Stomach (tissue), 9 donors: ENCODE data around the gene SH2B2. TPM values are rescaled to one million over a fixed set of nuclear protein-coding genes. Genes with fewer than 3 reads are reported as not detected.

Source experiments
- DNase-seq, 2 donors: peaks; one replicate each; pipeline versions ENCODE4 v3.0.0 to v3.0.0-alpha.2; 2013 to 2019
- H3K27ac ChIP-seq, 5 donors: fragments of 200-600 bp in 4 of 5; sonication (generic) in 4 of 5; one replicate each; pipeline ENCODE4 v1.5.1; 2013 to 2019; ENCODE audit warnings: mild to moderate bottlenecking in 1 of 5, moderate library complexity in 1 of 5
- H3K27me3 ChIP-seq, 3 donors: fragments of 200-600 bp; sonication (generic); one replicate each; pipeline ENCODE4 v1.5.1; 2017 to 2019; ENCODE audit warnings: mixed run types in 1 of 3
- H3K36me3 ChIP-seq, 4 donors: fragments of 200-600 bp; sonication (generic); 1 replicate in 3 of 4; 2 replicates in 1 of 4; pipeline ENCODE4 v1.5.1; 2016 to 2019
- H3K4me1 ChIP-seq, 4 donors: fragments of 200-600 bp; sonication (generic); one replicate each; pipeline ENCODE4 v1.5.1; 2016 to 2019
- H3K4me3 ChIP-seq, 4 donors: fragments of 200-600 bp; sonication (generic) in 3 of 4; one replicate each; pipeline ENCODE4 v1.5.1; 2016 to 2019; ENCODE audit warnings: mild to moderate bottlenecking in 1 of 4
- H3K9me3 ChIP-seq, 4 donors: fragments of 200-600 bp; sonication (generic); one replicate each; pipeline ENCODE4 v1.5.1; 2016 to 2019
- EP300 ChIP-seq: sonication (generic); formaldehyde crosslinking; IDR thresholded peaks from one replicate; pipeline ENCODE4 v1.6.1; 2017; ENCODE audit warnings: antibody characterized with exemption
- POLR2A ChIP-seq, 4 donors: fragments of 450-650 bp; IDR thresholded peaks; one replicate each; pipeline ENCODE4 v1.6.1; 2016; ENCODE audit warnings: antibody characterized with exemption in 4 of 4, control low read depth in 2 of 4, mild to moderate bottlenecking in 1 of 4, moderate library complexity in 1 of 4
- POLR2AphosphoS5 ChIP-seq, 3 donors: sonication (generic); formaldehyde crosslinking; IDR thresholded peaks; one replicate each; pipeline ENCODE4 v1.6.1; 2016; ENCODE audit warnings: antibody characterized with exemption in 3 of 3
- WGBS, 5 donors: extraction: QIAGEN DNeasy Blood & Tissue Kit in 3 of 5; methylation state at CpG; one replicate each; pipeline versions ENCODE4 v1.1.5 to v1.1.7; 2013 to 2018; 5-methylcytosine and 5-hydroxymethylcytosine counted together
- intact Hi-C: fragments of 100-400 bp; cut with DNase I; formaldehyde crosslinking; loops from one replicate; pipeline ENCODE4 v1.15.1; 2023; ENCODE audit warnings: low total_unique reads
- polyA plus RNA-seq, 3 donors: library from polyadenylated mRNA; stranded (reverse); fragments of 200-250 nt; gene quantifications; one replicate each; pipeline ENCODE4 v1.2.3, GENCODE V29; 2013
- total RNA-seq, 5 donors: library from RNA; depleted of rRNA; stranded (reverse); fragments of >200 nt; gene quantifications; one replicate each; pipeline versions ENCODE4 v1.1.0 to v1.2.3, GENCODE V29; 2014 to 2016
- TF ChIP-seq, protein P1 (sequence below), 7 experiments: fragments of 450-650 bp in 4 of 7; fragments of 200-600 bp in 3 of 7; sonication (generic) in 3 of 7; IDR thresholded peaks; one replicate each; pipeline ENCODE4 v1.5.1; 2016 to 2019; ENCODE audit warnings: antibody characterized with exemption in 7 of 7, control low read depth in 2 of 7, mild to moderate bottlenecking in 1 of 7
- donor health status: healthy with polysubstance abuse.
- donor health status: Bipolar disorder and iron deficiency.
- donor health status: healthy.

The SH2B2 gene
- total and polyA plus RNA-seq, 8 donors = 0.37 to 11.1 (median 2.7) TPM; not detected in 1

DNA sequence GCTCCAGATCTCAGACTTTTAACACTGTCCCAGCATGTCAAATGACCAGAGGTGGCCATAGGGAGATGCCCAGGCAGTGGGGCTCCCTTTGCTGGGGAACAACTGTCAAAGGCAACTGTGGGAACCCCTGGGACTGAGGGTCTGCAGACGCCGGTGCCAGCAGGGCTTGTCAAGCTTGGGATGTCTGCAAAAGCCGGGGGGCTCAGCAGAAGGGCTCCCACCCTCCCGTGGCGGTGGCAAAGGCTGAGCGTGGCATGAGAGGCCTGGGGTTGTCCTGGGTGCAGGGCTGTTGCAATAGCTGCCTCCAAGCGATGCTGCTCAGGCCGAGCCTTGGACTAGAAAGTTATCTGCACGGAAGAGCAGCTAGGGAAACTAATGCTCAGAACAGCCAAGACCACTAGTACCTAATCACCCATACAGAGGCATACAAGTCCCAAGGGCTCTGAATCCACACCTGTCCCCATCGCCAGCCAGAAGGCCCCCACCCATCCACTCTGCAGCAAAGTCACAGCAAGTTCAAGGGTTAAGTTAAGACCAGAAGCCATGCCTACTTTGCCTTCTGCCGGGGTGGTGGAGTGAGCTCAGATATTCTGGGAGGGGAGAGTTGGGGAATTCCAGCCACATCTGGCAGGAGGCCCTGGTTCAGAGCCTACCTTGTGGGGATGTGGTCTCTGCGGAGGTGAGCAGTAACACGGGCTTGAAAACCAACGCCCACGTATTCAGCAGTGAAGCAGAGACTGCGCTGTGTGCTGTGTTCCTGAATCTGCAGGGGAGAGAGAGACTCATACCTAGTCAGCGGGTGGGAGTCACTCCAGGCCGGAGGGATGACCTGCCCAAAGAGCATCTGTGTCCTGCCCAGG is 4.6 kb downstream of the SH2B2 start:
- H3K9me3 ChIP-seq = no peaks in the 10 kb centered on the region
- no peak overlapping the region for H3K4me3 ChIP-seq
- H3K4me1 ChIP-seq = peaks cover 7 to 25% (median 21%) of the 10 kb centered on the region in 4 donors
- H3K27me3 ChIP-seq = peaks cover 0 to 29% (median 0%) of the 10 kb centered on the region in 3 donors
- no peak for DNase-seq
- intact Hi-C loops = no loop called here
- no peak overlapping the region for H3K27ac ChIP-seq
- TF ChIP-seq, protein P1, sequence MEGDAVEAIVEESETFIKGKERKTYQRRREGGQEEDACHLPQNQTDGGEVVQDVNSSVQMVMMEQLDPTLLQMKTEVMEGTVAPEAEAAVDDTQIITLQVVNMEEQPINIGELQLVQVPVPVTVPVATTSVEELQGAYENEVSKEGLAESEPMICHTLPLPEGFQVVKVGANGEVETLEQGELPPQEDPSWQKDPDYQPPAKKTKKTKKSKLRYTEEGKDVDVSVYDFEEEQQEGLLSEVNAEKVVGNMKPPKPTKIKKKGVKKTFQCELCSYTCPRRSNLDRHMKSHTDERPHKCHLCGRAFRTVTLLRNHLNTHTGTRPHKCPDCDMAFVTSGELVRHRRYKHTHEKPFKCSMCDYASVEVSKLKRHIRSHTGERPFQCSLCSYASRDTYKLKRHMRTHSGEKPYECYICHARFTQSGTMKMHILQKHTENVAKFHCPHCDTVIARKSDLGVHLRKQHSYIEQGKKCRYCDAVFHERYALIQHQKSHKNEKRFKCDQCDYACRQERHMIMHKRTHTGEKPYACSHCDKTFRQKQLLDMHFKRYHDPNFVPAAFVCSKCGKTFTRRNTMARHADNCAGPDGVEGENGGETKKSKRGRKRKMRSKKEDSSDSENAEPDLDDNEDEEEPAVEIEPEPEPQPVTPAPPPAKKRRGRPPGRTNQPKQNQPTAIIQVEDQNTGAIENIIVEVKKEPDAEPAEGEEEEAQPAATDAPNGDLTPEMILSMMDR (IDR thresholded peaks at IDR 0.05) = no peak
- TF ChIP-seq EP300 = no peak
- no peak for TF ChIP-seq POLR2AphosphoS5 (IDR thresholded peaks at IDR 0.05)
- TF ChIP-seq POLR2A (IDR thresholded peaks at IDR 0.05) = no peak
- H3K36me3 ChIP-seq = no peaks in the 10 kb centered on the region
- WGBS, 5 donors = 68 to 74% (median 70%) methylated on average over 18 of the region's 18 CpGs

DNA sequence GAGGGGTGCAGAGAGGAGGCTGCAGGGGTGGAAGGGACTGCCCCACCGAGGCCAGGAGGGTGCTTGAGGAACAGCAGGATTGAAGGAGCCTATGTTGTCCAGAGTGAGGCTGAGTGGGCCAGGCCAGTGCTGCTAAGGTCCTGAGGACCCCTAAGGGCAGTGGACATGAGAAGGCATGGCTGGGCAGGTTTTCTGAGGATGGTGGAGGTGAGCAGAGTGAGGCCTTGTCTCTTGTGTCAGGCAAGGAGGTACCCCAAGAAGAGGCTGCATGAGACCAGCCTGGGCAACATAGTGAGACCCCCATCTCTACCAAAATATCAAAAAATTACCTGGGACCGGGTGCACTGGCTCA is 5.2 kb downstream of the SH2B2 start:
- no peak overlapping the region for H3K27ac ChIP-seq
- H3K36me3 ChIP-seq = no peaks in the 10 kb centered on the region
- no peak for DNase-seq
- intact Hi-C loops = no loop called here
- H3K4me3 ChIP-seq = no peak overlapping the region
- H3K9me3 ChIP-seq = no peaks in the 10 kb centered on the region
- H3K27me3 ChIP-seq = peaks cover 0 to 29% (median 0%) of the 10 kb centered on the region in 3 donors
- peaks cover 6 to 23% (median 20%) of the 10 kb centered on the region in 4 donors for H3K4me1 ChIP-seq
- TF ChIP-seq POLR2A (IDR thresholded peaks at IDR 0.05) (no peak), POLR2AphosphoS5 (IDR thresholded peaks at IDR 0.05) (no peak), EP300 (no peak)
- TF ChIP-seq, protein P1 (IDR thresholded peaks at IDR 0.05) = no peak
- 76 to 85% (median 76%) methylated on average over 2 of the region's 2 CpGs for WGBS, 5 donors

DNA sequence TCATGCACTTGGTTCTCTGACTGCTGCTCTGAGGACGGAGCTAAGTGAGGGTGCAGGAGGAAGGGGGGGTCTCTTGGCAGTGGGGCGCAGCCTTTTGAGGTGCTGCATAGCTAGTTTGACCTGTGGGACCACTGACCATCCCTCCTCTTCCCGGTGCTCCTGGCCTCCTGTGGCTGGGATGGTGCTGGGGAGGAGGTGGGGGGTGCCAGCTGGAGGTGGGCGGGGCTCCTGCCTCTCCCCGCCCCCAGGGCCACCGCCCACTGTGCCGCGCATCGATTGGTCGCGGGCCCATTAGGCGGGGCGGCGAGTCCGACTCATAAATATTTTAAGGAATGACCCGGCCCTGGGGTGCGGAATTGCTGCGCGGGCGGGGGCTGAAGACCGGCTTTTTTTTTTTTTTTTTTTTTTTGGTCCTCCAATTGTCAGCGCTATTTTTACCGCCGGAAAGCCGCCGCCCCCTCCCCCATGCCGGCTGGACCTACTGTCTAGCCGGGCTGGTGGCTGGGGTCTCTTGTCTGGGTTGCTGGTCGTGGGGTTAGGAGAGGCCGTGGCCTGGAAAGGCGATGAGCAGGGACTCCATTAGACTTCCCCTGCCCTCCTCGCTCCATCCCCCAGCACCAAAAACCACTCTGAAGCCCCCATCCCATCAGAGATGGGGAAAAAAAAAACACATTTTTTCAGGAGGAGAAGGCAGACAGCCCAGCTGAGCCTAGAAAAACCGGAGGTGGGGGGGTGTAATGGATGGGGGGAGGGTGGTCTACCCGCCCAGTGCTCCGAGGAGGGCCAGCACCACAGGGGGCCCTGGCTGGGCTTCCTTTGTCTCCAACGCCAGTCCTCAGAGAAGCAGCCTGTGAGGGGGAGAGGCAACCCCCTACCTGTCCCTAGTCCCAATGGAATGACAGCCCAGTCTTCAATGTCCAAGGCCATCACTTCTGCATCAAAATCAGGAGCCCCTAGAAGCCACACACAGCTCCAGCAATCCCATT is 6.4 kb downstream of the SH2B2 start:
- intact Hi-C loops = no loop called here
- H3K27me3 ChIP-seq = peaks cover 0 to 27% (median 0%) of the 10 kb centered on the region in 3 donors
- TF ChIP-seq POLR2AphosphoS5 (IDR thresholded peaks at IDR 0.05) (no peak), EP300 (no peak), POLR2A (IDR thresholded peaks at IDR 0.05) (no peak)
- TF ChIP-seq, protein P1 (IDR thresholded peaks at IDR 0.05) = no peak
- H3K27ac ChIP-seq = no peak overlapping the region
- peaks cover 1 to 10% (median 9%) of the 10 kb centered on the region in 4 donors for H3K4me1 ChIP-seq
- no peak overlapping the region for H3K4me3 ChIP-seq
- no peaks in the 10 kb centered on the region for H3K36me3 ChIP-seq
- WGBS, 5 donors = 30 to 36% (median 31%) methylated on average over 24 to 36 of the region's 36 CpGs
- DNase-seq = no peak
- no peaks in the 10 kb centered on the region for H3K9me3 ChIP-seq

DNA sequence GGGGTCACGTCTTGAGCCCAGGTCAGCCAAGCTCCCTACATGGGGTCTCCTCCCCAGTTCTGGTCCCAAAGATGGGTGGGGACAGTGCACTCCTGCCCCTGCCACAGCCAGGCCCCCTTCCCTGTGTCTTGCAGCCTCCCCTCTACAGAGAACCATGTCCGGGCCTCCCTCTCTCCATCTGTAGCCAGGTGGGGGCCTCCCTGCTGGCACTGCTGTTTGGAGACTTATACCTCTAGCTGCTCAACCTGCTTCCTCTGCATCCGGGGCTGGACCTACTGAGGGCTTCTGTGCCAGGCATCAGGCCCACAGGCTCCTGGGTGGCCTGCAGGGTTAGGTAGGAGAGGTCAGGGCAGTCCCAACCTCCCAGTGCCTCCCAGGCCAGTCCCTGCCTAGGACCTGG is 7.9 kb downstream of the SH2B2 start:
- intact Hi-C loops = no loop called here

More for the DNA sequence above, 7.9 kb downstream of the SH2B2 start:
- peaks cover 0 to 40% (median 0%) of the 10 kb centered on the region in 3 donors for H3K27me3 ChIP-seq
- H3K9me3 ChIP-seq = no peaks in the 10 kb centered on the region
- H3K4me3 ChIP-seq = no peak overlapping the region
- WGBS, 5 donors = 86 to 93% (median 90%) methylated on average over 2 to 3 of the region's 3 CpGs
- no peak for DNase-seq
- TF ChIP-seq, protein P1 (IDR thresholded peaks at IDR 0.05) = no peak
- TF ChIP-seq EP300 (no peak), POLR2A (IDR thresholded peaks at IDR 0.05) (no peak), POLR2AphosphoS5 (IDR thresholded peaks at IDR 0.05) (no peak)
- H3K27ac ChIP-seq = no peak overlapping the region
- H3K36me3 ChIP-seq = no peaks in the 10 kb centered on the region
- H3K4me1 ChIP-seq = peaks cover 0 to 5% (median 0%) of the 10 kb centered on the region in 4 donors
